ENCODE results near the gene QDPR.

DNA sequence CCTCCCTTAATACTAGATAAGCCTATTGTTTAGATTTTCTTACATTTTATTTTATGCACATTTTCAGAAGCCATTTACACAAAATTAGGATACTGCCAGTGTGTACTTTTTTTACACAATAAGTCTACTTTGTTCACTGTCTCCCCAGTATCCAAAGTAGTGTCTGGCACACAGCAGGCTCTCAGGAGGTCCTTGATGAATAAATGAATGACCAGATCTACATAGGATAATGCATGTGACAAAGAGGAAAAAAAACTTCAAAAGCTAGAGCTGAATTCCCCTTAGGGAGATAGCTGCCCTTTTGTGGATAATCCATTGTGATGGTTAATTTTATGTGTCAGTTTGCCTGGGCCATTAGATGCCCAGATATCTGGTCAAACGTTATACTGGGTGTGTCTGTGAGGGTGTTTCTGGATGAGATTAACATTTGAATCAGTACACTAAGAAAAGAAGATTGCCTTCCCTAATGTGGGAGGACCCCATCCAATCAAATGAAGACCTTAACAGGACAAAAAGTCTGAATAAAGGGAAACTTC lies 61.6 kb downstream of the QDPR start:
- no peak for TF ChIP-seq POLR2AphosphoS5 (IDR thresholded peaks at IDR 0.05; ENCODE audit: borderline replicate concordance, low read depth, low read length)
- TF ChIP-seq EZH2 (IDR thresholded peaks at IDR 0.05): no peak

All from SK-N-MC (cell line).